KOPT-K1 (cell line): ENCODE measurements around the gene CCDC12.

Experiments
- H3K27ac ChIP-seq: fragments of 200-600 bp; sonication (generic); 2 replicates; pipeline ENCODE4 v1.5.1; 2016; ENCODE audit warnings: antibody characterized with exemption, mild to moderate bottlenecking, low read depth, low read length; ENCODE audit not compliant: poor library complexity, severe bottlenecking
- H3K36me3 ChIP-seq: fragments of 200-600 bp; sonication (generic); 2 replicates; pipeline ENCODE4 v1.5.1; 2017; ENCODE audit warnings: antibody characterized with exemption, mild to moderate bottlenecking, low read length, moderate library complexity; ENCODE audit not compliant: insufficient read depth
- H3K9me3 ChIP-seq: fragments of 200-600 bp; sonication (generic); 2 replicates; pipeline ENCODE4 v1.5.1; 2017; ENCODE audit warnings: antibody characterized with exemption, low read length, mild to moderate bottlenecking; ENCODE audit not compliant: insufficient read depth, poor library complexity, severe bottlenecking

The CCDC12 gene

GRCh38 chr3:46893763-46894162 is 82.8 kb downstream of the CCDC12 start:
- H3K9me3 ChIP-seq: no peaks in the 10 kb centered on the region
- H3K36me3 ChIP-seq: no peaks in the 10 kb centered on the region

GRCh38 chr3:46893146-46893748 is 83.3 kb downstream of the CCDC12 start:
- no peaks in the 10 kb centered on the region for H3K36me3 ChIP-seq
- H3K9me3 ChIP-seq: no peaks in the 10 kb centered on the region
- H3K27ac ChIP-seq: no peak overlapping the region

More at GRCh38 chr3:46893763-46894162, 82.8 kb downstream of the CCDC12 start:
- H3K27ac ChIP-seq: no peak overlapping the region

GRCh38 chr3:46892285-46893145 is 84.0 kb downstream of the CCDC12 start:
- Histone ChIP-seq H3K27ac (no peak overlapping the region), H3K9me3 (no peaks in the 10 kb centered on the region), H3K36me3 (no peaks in the 10 kb centered on the region)

- no peak overlapping the region for H3K27ac ChIP-seq
- H3K36me3 ChIP-seq: no peaks in the 10 kb centered on the region
Measured at GRCh38 chr3:46891132-46891531, 85.4 kb downstream of the CCDC12 start.

GRCh38 chr3:46890132-46890531 is 86.4 kb downstream of the CCDC12 start:
- no peaks in the 10 kb centered on the region for H3K36me3 ChIP-seq
- H3K9me3 ChIP-seq: no peaks in the 10 kb centered on the region
- no peak overlapping the region for H3K27ac ChIP-seq

More at GRCh38 chr3:46891132-46891531, 85.4 kb downstream of the CCDC12 start:
- H3K9me3 ChIP-seq: no peaks in the 10 kb centered on the region

- H3K36me3 ChIP-seq: no peaks in the 10 kb centered on the region
- H3K27ac ChIP-seq: no peak overlapping the region
- no peaks in the 10 kb centered on the region for H3K9me3 ChIP-seq
Measured at GRCh38 chr3:46889381-46890110, 87.0 kb downstream of the CCDC12 start.

GRCh38 chr3:46888705-46889104 is 87.8 kb downstream of the CCDC12 start:
- no peak overlapping the region for H3K27ac ChIP-seq
- H3K36me3 ChIP-seq: no peaks in the 10 kb centered on the region
- no peaks in the 10 kb centered on the region for H3K9me3 ChIP-seq

GRCh38 chr3:46887980-46888494 is 88.5 kb downstream of the CCDC12 start:
- Histone ChIP-seq H3K27ac (no peak overlapping the region), H3K36me3 (no peaks in the 10 kb centered on the region), H3K9me3 (no peaks in the 10 kb centered on the region)

GRCh38 chr3:46885612-46886011 is 90.9 kb downstream of the CCDC12 start:
- Histone ChIP-seq H3K36me3 (no peaks in the 10 kb centered on the region), H3K27ac (no peak overlapping the region), H3K9me3 (no peaks in the 10 kb centered on the region)

GRCh38 chr3:46884929-46885328 is 91.6 kb downstream of the CCDC12 start:
- Histone ChIP-seq H3K36me3 (no peaks in the 10 kb centered on the region), H3K27ac (no peak overlapping the region), H3K9me3 (no peaks in the 10 kb centered on the region)

GRCh38 chr3:46884427-46884826 is 92.1 kb downstream of the CCDC12 start:
- Histone ChIP-seq H3K9me3 (no peaks in the 10 kb centered on the region), H3K27ac (no peak overlapping the region), H3K36me3 (no peaks in the 10 kb centered on the region)

- H3K27ac ChIP-seq: no peak overlapping the region
- H3K9me3 ChIP-seq: no peaks in the 10 kb centered on the region
- H3K36me3 ChIP-seq: no peaks in the 10 kb centered on the region
Measured at GRCh38 chr3:46883830-46884185, 92.7 kb downstream of the CCDC12 start.

- H3K36me3 ChIP-seq: no peaks in the 10 kb centered on the region
- H3K9me3 ChIP-seq: no peaks in the 10 kb centered on the region
- no peak overlapping the region for H3K27ac ChIP-seq
Measured at GRCh38 chr3:46883054-46883829, 93.3 kb downstream of the CCDC12 start.

GRCh38 chr3:46882377-46883053 is 94.0 kb downstream of the CCDC12 start:
- Histone ChIP-seq H3K27ac (no peak overlapping the region), H3K36me3 (no peaks in the 10 kb centered on the region), H3K9me3 (no peaks in the 10 kb centered on the region)
